Ectodermal cell (in vitro differentiated cells): ENCODE measurements around the gene PRKCA.

Experiments
- H3K27ac ChIP-seq: 2 replicates; pipeline ENCODE4 v1.7.0; 2013; ENCODE audit warnings: mild to moderate bottlenecking, low read depth, low read length; ENCODE audit not compliant: insufficient read depth, poor library complexity, severe bottlenecking
- H3K27me3 ChIP-seq: 2 replicates; pipeline ENCODE4 v1.7.0; 2013; ENCODE audit warnings: mild to moderate bottlenecking, low read length; ENCODE audit not compliant: insufficient read depth, control insufficient read depth, poor library complexity, severe bottlenecking
- H3K36me3 ChIP-seq: one replicate; pipeline ENCODE4 v1.7.0; 2013; ENCODE audit warnings: low read length; ENCODE audit not compliant: control insufficient read depth, insufficient read depth
- H3K4me1 ChIP-seq: one replicate; pipeline ENCODE4 v1.7.0; 2013; ENCODE audit warnings: low read length; ENCODE audit not compliant: control insufficient read depth, insufficient read depth
- H3K4me3 ChIP-seq: 2 replicates; pipeline ENCODE4 v1.7.0; 2013; ENCODE audit warnings: low read depth, low read length, control low read depth; ENCODE audit not compliant: insufficient read depth
- H3K9me3 ChIP-seq: 2 replicates; pipeline ENCODE4 v1.7.0; 2013; ENCODE audit warnings: mild to moderate bottlenecking, low read length, moderate library complexity; ENCODE audit not compliant: control insufficient read depth
- WGBS, 2 experiments: methylation state at CpG; one replicate each; pipeline ENCODE4 v1.1.7; 2013; ENCODE audit warnings: missing lambda C conversion rate in 2 of 2; 5-methylcytosine and 5-hydroxymethylcytosine counted together

PRKCA gene

DNA sequence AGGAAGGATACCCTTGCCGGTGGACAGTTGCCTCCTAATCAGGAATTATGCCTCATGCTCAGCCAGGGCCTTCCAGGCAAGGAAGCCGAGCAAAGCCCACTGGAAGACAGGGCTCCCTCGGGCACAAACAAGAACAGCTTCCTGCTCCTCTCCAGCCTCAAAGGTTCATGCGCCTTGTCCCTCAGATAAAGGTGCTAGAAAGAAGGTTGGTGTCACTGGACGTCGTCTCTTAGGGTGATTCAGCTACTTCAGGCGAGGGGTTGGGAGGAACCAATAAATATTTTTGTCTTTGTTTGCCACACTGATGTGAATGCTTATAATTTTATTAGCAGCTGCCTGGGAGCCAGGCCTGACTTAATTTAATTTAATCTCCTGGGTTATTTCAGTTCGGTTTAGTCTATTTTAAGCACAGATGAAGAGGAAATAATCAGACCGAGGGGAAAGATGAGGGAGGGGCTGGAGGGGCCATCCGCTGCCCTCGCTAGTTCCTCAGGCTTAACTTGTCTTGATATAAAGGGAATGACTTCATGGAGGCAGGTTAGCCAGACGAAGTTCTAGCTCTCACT lies 360.7 kb downstream of the PRKCA start:
- no peak overlapping the region for H3K27ac ChIP-seq
- 93 to 94% methylated on average over 12 of the region's 12 CpGs for whole genome bisulfite sequencing, 2 experiments

GRCh38 chr17:66664336-66664735 lies 361.9 kb downstream of the PRKCA start:
- H3K4me3 ChIP-seq: no peak overlapping the region
- no peaks in the 10 kb centered on the region for H3K4me1 ChIP-seq
- H3K27ac ChIP-seq: no peak overlapping the region
- no peaks in the 10 kb centered on the region for H3K9me3 ChIP-seq
- no peaks in the 10 kb centered on the region for H3K27me3 ChIP-seq
- 97 to 98% methylated on average over 4 of the region's 4 CpGs for whole genome bisulfite sequencing, 2 experiments
- no peaks in the 10 kb centered on the region for H3K36me3 ChIP-seq

More for the DNA sequence above, 360.7 kb downstream of the PRKCA start:
- H3K36me3 ChIP-seq: no peaks in the 10 kb centered on the region
- no peaks in the 10 kb centered on the region for H3K4me1 ChIP-seq
- no peak overlapping the region for H3K4me3 ChIP-seq
- H3K27me3 ChIP-seq: no peaks in the 10 kb centered on the region
- H3K9me3 ChIP-seq: no peaks in the 10 kb centered on the region

GRCh38 chr17:66665194-66665593 lies 362.8 kb downstream of the PRKCA start:
- Histone ChIP-seq H3K27me3 (no peaks in the 10 kb centered on the region), H3K36me3 (no peaks in the 10 kb centered on the region), H3K4me3 (no peak overlapping the region), H3K9me3 (no peaks in the 10 kb centered on the region), H3K27ac (no peak overlapping the region), H3K4me1 (no peaks in the 10 kb centered on the region)
- 92 to 99% methylated on average over 4 of the region's 4 CpGs for WGBS, 2 experiments

DNA sequence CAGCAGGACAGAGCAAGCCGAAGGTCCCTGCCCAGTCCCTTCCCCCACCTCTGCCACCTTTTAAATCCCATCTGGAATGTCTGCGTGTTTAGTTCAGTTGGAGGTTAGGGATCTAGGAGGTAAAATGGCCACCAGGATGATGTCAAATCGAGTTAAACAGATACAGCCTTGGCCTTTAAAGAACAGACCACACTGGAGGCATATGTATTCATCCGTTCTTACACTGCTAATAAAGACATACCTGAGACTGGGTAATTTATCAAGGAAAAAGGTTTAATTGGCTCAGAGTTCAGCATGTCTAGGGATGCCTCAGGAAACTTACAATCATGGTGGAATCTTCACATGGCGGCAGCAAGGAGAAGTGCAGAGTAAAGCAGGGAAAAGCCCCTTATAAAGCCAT lies 364.7 kb downstream of the PRKCA start:
- no peaks in the 10 kb centered on the region for H3K9me3 ChIP-seq
- no peak overlapping the region for H3K27ac ChIP-seq
- WGBS, 2 experiments: 87 to 94% methylated on average over 5 of the region's 5 CpGs
- H3K4me1 ChIP-seq: no peaks in the 10 kb centered on the region
- no peak overlapping the region for H3K4me3 ChIP-seq
- H3K27me3 ChIP-seq: no peaks in the 10 kb centered on the region
- no peaks in the 10 kb centered on the region for H3K36me3 ChIP-seq

DNA sequence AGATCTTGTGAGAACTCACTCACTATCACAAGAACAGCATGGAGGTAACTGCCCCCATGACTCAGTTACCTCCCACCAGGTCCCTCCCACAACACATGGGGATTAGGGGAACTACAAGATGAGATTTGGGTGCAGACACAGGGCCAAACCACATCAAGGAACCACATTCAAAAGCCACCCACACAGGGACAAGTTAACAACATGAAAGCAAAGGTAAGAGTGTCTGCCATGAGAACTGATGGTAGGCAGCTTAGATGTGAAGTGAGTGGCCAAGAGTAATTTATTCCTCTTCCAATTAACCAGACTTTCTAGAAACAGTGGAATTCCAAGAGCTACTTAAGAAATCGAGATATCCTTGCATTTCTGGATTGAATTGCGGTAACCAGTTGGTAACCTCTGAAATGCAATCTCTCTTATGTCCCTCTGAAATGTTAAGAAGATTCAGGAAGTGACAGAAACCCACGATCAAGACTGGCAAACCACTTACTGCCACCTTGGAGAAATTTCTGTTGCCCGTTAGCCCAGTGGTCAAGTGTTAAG lies 365.1 kb downstream of the PRKCA start:
- 93 to 96% methylated on average over 4 of the region's 4 CpGs for WGBS, 2 experiments
- Histone ChIP-seq H3K27ac (no peak overlapping the region), H3K36me3 (no peaks in the 10 kb centered on the region), H3K4me1 (no peaks in the 10 kb centered on the region), H3K9me3 (no peaks in the 10 kb centered on the region), H3K27me3 (no peaks in the 10 kb centered on the region), H3K4me3 (no peak overlapping the region)

- Histone ChIP-seq H3K4me1 (no peaks in the 10 kb centered on the region), H3K9me3 (no peaks in the 10 kb centered on the region), H3K36me3 (no peaks in the 10 kb centered on the region), H3K27ac (no peak overlapping the region), H3K4me3 (no peak overlapping the region), H3K27me3 (no peaks in the 10 kb centered on the region)
- 91 to 94% methylated on average over 2 to 3 of the region's 3 CpGs for WGBS, 2 experiments
Observed at GRCh38 chr17:66670206-66670605, 367.8 kb downstream of the PRKCA start.

DNA sequence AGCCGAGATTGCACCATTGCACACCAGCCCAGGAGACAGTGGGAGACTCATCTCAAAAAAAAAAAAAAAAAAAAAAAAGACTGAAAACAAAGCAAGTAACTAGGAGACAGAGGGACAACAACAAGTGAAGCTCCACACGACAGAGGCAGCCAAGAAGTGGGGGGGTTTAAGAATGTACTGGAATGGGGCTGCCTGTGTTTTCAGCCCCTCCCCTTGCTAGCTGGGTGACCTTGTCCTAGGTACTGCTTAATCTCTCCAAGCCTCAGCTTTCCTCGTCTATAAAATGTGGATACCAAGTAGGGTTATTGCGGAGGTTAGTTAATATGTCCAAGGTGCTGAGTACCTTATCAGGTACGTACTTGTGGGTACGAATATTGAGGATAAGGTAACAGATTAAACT lies 368.7 kb downstream of the PRKCA start:
- Histone ChIP-seq H3K36me3 (no peaks in the 10 kb centered on the region), H3K27me3 (no peaks in the 10 kb centered on the region), H3K4me1 (peaks cover under 1% of the 10 kb centered on the region), H3K9me3 (no peaks in the 10 kb centered on the region), H3K4me3 (no peak overlapping the region), H3K27ac (no peak overlapping the region)
- 86 to 88% methylated on average over 5 to 6 of the region's 6 CpGs for WGBS, 2 experiments

GRCh38 chr17:66673668-66674276 lies 371.4 kb downstream of the PRKCA start:
- H3K27ac ChIP-seq: no peak overlapping the region
- no peaks in the 10 kb centered on the region for H3K36me3 ChIP-seq
- H3K4me1 ChIP-seq: peaks cover 4% of the 10 kb centered on the region
- no peak overlapping the region for H3K4me3 ChIP-seq
- WGBS, 2 experiments: 60 to 63% methylated on average over 8 of the region's 8 CpGs
- H3K9me3 ChIP-seq: no peaks in the 10 kb centered on the region
- no peaks in the 10 kb centered on the region for H3K27me3 ChIP-seq

DNA sequence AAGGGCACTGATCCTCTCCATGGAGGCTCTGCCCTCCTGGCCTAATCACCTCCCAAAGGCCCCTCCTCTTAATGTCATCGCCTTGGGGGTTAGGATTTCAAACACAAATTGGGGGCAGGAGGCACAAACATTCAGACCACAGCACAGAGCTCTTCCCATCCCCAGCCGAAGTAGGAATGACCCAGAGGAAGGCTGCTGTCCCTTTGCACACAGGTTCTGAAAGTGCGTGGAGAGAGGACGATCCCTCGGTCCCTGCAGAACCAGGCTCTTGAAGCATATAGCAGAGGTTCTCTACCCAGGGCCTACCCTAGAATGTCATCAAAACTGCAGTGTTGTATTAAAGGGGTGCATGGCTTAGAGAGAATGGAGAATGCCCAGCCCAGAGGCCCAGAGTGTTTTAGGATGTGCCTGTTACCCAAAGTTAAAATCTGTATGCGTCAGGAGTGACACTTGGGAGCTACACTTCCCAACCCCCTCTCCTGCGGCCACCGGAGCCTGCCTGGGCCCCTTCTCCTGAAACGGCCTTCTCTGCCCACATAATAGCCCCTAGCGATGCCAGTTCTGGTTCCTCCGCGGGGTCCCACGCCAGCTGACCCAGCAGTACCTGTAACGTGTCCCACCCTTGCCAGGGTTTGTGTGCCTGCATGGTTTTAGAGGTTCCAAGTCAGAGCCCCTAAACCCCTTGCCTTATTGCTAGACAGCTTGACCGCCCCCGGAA lies 373.0 kb downstream of the PRKCA start:
- WGBS, 2 experiments: 90 to 94% methylated on average over 16 of the region's 16 CpGs
- Histone ChIP-seq H3K9me3 (no peaks in the 10 kb centered on the region), H3K4me3 (no peak overlapping the region), H3K27me3 (no peaks in the 10 kb centered on the region), H3K27ac (no peak overlapping the region), H3K4me1 (peaks cover 4% of the 10 kb centered on the region), H3K36me3 (no peaks in the 10 kb centered on the region)

GRCh38 chr17:66675991-66676371 lies 373.6 kb downstream of the PRKCA start:
- Histone ChIP-seq H3K4me1 (peaks cover 4% of the 10 kb centered on the region), H3K36me3 (no peaks in the 10 kb centered on the region), H3K4me3 (no peak overlapping the region), H3K27me3 (no peaks in the 10 kb centered on the region), H3K9me3 (no peaks in the 10 kb centered on the region), H3K27ac (no peak overlapping the region)
- 90 to 93% methylated on average over 17 of the region's 17 CpGs for WGBS, 2 experiments
